ENCODE results near the gene PDE4D.

DNA sequence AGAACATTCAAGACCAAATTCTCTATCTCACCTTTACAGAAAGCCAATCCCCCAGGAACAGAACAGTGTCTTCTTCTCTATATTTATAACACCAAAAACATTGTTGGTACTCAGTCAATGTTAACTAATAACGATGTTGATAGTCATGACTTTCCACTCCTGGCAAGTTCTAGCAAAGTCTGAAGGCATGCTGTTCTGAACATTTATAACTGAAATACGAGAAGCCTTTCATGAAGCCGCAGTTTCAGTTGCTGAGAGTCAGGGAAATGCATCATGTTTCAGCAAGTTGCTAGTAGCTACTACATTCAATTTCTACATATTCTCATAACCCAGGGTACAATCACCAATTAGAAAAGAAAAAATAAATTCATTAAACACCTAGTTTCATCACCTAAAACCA lies 301.4 kb downstream of the PDE4D start:
- TF ChIP-seq, protein P1, sequence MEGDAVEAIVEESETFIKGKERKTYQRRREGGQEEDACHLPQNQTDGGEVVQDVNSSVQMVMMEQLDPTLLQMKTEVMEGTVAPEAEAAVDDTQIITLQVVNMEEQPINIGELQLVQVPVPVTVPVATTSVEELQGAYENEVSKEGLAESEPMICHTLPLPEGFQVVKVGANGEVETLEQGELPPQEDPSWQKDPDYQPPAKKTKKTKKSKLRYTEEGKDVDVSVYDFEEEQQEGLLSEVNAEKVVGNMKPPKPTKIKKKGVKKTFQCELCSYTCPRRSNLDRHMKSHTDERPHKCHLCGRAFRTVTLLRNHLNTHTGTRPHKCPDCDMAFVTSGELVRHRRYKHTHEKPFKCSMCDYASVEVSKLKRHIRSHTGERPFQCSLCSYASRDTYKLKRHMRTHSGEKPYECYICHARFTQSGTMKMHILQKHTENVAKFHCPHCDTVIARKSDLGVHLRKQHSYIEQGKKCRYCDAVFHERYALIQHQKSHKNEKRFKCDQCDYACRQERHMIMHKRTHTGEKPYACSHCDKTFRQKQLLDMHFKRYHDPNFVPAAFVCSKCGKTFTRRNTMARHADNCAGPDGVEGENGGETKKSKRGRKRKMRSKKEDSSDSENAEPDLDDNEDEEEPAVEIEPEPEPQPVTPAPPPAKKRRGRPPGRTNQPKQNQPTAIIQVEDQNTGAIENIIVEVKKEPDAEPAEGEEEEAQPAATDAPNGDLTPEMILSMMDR (IDR thresholded peaks at IDR 0.05): no peak
- no peak for TF ChIP-seq POLR2A (IDR thresholded peaks at IDR 0.05)
